GM12891 (cell line): Measurements from ENCODE around the gene LRRC74B.
"Not testable (repeated sequence)": the region's sequence is repeated elsewhere in the genome, so short reads cannot be mapped to it uniquely, and the experiment has no call there.

ENCODE experiments used
- DNase-seq: peaks from one replicate; pipeline ENCODE4 v3.0.0; 2011; ENCODE audit warnings: low spot score; ENCODE audit not compliant: insufficient read length
- FAIRE-seq: peaks from 2 replicates; lab custom pipeline; 2011; peaks lifted over from hg19 to GRCh38; lab: Jason Lieb, UNC
- PAX5 ChIP-seq: IDR thresholded peaks from 2 replicates; pipeline ENCODE4 v1.6.1; 2011; ENCODE audit warnings: low read length, moderate library complexity, mild to moderate bottlenecking; ENCODE audit not compliant: insufficient read depth, severe bottlenecking
- POLR2A ChIP-seq: IDR thresholded peaks from 2 replicates; pipeline ENCODE4 v1.6.1; 2011; ENCODE audit warnings: low read depth, low read length, control low read depth
- POLR2AphosphoS5 ChIP-seq: IDR thresholded peaks from 2 replicates; pipeline ENCODE4 v1.6.1; 2011; ENCODE audit warnings: low read depth, low read length, control low read depth
- POU2F2 ChIP-seq: IDR thresholded peaks from 2 replicates; pipeline ENCODE4 v1.6.1; 2011; ENCODE audit warnings: low read depth, mild to moderate bottlenecking, control low read depth, low read length, moderate library complexity
- SPI1 ChIP-seq: IDR thresholded peaks from 2 replicates; pipeline ENCODE4 v1.6.1; 2011; ENCODE audit warnings: low read depth, low read length, control low read depth
- TAF1 ChIP-seq: IDR thresholded peaks from 2 replicates; pipeline ENCODE4 v1.6.1; 2011; ENCODE audit warnings: low read depth, low read length, control low read depth

The LRRC74B gene

DNA sequence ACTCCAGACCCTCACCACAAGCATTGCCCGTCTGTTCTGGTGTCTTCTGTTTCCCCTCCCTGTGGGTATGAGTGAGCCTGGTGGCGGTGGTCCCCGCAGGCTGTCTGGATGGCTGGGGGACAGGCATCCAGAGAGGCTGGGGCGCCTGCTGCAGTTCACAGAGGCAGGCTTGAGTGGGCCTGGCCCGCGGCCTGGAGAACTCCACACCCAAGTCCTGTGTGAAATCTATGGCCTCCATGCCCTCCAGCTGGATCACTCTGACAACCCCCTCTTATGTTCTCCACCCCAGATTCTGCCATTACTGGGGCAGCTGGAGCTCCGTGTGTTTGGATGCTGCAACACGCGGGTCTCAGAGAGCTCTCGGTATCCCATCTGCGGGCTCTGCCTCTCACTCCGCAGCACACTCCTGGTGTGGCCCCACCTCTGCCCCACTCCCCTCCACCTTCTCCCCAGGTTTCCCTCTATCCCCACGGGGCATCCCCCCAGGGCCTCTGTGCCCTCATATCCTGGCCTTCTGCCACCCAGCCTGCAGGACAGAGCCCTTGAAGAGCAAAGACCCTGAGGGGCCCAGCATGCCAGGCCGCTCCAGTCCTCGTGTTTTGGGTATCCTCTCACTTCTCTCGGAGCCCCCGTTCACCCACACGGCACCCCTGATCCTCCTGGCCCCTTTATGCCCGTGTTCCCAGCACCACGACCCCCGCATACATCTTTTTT, 31.3 kb downstream of the LRRC74B start:
- DNase-seq (no peak), FAIRE-seq (no peak)
- no peak for TF ChIP-seq PAX5
- no peak for TF ChIP-seq POLR2A
- TF ChIP-seq POLR2AphosphoS5, result no peak
- TF ChIP-seq SPI1, result no peak
- no peak for TF ChIP-seq POU2F2

GRCh38 chr22:21077884-21078508, 32.2 kb downstream of the LRRC74B start:
- FAIRE-seq, result no peak
- TF ChIP-seq POU2F2 (no peak), SPI1 (no peak), POLR2AphosphoS5 (no peak), POLR2A (no peak), TAF1 (no peak), PAX5 (no peak)
- DNase-seq, result no peak

DNA sequence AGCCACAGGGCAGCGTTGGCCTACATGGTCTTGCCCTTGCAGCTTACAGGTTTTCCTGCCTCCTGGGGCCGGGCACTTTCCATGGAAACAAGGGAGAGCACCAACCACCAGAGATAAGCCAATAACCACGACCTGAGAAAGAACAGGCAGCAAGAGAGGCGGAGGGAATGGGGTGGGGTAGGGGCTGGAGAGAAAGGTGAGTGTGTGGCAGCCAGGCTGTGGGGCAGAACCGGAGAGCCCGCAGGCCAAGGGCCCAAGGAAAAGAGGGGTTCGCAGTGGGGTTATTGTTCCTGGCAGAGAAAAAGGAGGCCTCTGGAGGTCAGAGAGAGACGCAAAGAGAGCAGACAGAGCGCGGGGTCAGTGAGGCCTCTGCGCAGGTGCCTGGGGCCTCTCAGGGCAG, 33.2 kb downstream of the LRRC74B start:
- no peak for DNase-seq
- TF ChIP-seq TAF1 (no peak), PAX5 (no peak), POLR2AphosphoS5 (no peak), POU2F2 (no peak), SPI1 (no peak), POLR2A (no peak)
- FAIRE-seq, result no peak

DNA sequence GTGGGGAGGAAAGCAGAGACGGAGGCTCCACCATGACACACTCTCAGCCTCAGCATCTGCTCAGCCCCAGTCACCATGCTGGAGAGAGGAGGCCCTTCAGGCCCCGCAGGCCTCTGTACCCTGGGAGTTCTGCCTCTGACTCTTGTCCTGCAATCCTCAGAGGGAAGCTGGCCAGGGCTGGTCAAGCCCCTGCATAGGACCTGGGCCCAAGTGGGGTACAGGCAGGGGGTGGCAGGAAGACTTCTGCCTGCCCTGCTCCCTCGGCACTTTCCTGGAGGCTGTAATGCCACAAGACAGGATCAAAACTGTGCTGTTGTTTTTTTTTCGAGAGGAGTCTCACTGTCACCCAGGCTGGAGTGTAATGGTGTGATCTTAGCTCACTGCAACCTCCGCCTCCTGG, 33.7 kb downstream of the LRRC74B start:
- no peak for DNase-seq
- TF ChIP-seq POLR2AphosphoS5 (no peak), PAX5 (no peak), POLR2A (no peak), TAF1 (no peak), POU2F2 (no peak), SPI1 (no peak)
- no peak for FAIRE-seq

GRCh38 chr22:21080435-21081137, 34.8 kb downstream of the LRRC74B start:
- DNase-seq (no peak), FAIRE-seq (no peak)
- TF ChIP-seq SPI1, result no peak
- no peak for TF ChIP-seq POLR2A
- no peak for TF ChIP-seq POLR2AphosphoS5
- no peak for TF ChIP-seq POU2F2
- TF ChIP-seq TAF1, result no peak
- no peak for TF ChIP-seq PAX5

GRCh38 chr22:21082248-21082647, 36.5 kb downstream of the LRRC74B start:
- TF ChIP-seq POU2F2, result no peak
- no peak for TF ChIP-seq POLR2A
- TF ChIP-seq SPI1, result no peak
- no peak for TF ChIP-seq PAX5
- TF ChIP-seq TAF1, result no peak
- TF ChIP-seq POLR2AphosphoS5, result no peak
- FAIRE-seq (no peak), DNase-seq (no peak)

DNA sequence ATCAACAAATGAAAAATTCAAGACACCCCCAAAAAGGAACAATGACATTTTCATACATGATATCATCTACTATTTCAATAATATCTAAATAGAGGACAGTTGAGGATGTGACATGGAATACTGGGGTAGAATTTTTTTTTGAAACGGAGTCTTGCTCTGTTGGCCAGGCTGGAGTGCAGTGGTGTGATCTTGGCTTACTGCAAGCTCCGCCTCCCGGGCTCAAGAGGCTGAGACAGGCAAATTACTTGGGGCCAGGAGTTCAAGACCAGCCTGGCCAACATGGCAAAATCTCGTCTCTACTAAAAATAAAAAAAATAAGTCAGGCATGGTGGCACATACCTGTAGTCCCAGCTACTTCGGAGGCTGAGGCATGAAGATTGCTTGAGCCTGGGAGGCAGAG, 41.4 kb downstream of the LRRC74B start:
- TF ChIP-seq PAX5 (no peak), POLR2AphosphoS5 (no peak), TAF1 (no peak), SPI1 (no peak)
- no peak for DNase-seq
- no peak for FAIRE-seq

DNA sequence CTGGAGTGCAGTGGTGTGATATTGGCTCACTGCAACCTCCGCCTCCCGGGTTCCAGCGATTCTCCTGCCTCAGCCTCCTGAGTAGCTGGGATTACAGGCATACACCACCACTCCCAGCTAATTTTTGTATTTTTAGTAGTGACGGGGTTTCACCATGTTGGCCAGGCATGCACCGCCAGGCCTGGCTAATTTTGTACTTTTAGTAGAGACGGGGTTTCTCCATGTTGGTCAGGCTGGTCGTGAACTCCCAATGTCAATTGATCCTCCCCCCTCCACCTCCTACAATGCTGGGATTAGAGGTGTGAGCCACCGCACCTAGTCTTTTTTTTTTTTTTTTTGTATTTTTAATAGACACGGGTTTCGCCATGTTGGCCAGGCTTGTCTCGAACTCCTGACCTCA, 42.2 kb downstream of the LRRC74B start:
- not testable (repeated sequence) for DNase-seq, FAIRE-seq

- DNase-seq, FAIRE-seq: not testable (repeated sequence)
Measured at GRCh38 chr22:21091220-21091619, 45.5 kb downstream of the LRRC74B start.
